ENCODE measurements around the gene SP3.

The SP3 gene

DNA sequence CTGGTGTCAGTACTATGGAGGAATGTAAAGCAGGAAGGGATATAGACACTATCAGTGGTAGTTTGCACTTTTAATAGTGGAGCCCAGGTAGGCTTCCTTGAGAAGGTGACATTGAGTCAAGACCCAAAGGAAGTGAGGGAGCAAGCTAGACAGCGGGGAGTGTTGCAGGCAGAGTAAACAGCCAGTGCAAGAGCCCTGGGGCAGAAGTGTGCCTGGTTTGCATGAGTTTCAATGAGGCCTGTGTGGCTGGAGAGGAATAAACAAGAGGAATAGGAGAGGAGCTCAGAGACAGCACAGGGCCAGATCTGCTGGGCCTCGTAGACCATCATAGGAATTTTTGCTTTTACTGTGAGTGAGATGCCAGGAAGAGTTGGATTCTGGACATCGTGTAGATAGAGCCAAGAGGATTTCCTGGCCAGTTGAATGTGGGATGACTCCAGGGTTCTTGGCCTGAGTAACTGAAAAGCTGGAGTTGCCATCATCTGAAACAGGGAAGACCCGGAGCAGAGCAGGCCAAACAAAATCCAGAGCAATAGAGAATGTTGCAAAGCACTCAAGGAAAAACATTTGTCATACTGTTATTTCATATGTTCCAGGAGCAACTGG is 102.5 kb downstream of the SP3 start:
- no peak for DNase-seq (ENCODE audit: low spot score)
- in situ Hi-C loops (cut with MboI; ENCODE audit: low sequenced_read_pairs, unreplicated experiment): no loop called here
- TF ChIP-seq, protein P1, sequence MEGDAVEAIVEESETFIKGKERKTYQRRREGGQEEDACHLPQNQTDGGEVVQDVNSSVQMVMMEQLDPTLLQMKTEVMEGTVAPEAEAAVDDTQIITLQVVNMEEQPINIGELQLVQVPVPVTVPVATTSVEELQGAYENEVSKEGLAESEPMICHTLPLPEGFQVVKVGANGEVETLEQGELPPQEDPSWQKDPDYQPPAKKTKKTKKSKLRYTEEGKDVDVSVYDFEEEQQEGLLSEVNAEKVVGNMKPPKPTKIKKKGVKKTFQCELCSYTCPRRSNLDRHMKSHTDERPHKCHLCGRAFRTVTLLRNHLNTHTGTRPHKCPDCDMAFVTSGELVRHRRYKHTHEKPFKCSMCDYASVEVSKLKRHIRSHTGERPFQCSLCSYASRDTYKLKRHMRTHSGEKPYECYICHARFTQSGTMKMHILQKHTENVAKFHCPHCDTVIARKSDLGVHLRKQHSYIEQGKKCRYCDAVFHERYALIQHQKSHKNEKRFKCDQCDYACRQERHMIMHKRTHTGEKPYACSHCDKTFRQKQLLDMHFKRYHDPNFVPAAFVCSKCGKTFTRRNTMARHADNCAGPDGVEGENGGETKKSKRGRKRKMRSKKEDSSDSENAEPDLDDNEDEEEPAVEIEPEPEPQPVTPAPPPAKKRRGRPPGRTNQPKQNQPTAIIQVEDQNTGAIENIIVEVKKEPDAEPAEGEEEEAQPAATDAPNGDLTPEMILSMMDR (IDR thresholded peaks at IDR 0.05; ENCODE audit: borderline replicate concordance, control extremely low read depth, extremely low read depth, insufficient read depth, missing control alignments): no peak

DNA sequence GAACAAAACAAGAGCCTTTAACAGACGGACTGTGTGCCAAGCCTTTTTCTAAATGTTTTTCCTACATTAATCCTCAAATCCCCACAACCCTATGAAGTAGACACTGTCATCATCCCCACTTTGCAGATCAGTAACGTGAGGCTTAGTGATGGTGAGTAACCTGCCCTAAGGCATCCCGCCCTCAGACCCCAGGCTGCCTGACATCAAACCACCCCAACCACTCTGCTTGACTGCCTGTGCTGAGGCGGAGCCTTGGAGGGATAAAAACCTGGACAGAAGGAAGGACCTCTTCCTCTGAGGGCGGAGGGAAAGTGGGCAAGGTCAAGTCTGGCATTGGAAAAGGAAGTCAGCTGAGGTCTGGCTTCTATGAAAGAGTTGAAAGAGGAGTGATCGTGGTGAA is 104.6 kb downstream of the SP3 start:
- TF ChIP-seq, protein P1 (IDR thresholded peaks at IDR 0.05; ENCODE audit: borderline replicate concordance, control extremely low read depth, extremely low read depth, insufficient read depth, missing control alignments): no peak
- in situ Hi-C loops (cut with MboI; ENCODE audit: low sequenced_read_pairs, unreplicated experiment): no loop called here
- DNase-seq (ENCODE audit: low spot score): no peak

DNA sequence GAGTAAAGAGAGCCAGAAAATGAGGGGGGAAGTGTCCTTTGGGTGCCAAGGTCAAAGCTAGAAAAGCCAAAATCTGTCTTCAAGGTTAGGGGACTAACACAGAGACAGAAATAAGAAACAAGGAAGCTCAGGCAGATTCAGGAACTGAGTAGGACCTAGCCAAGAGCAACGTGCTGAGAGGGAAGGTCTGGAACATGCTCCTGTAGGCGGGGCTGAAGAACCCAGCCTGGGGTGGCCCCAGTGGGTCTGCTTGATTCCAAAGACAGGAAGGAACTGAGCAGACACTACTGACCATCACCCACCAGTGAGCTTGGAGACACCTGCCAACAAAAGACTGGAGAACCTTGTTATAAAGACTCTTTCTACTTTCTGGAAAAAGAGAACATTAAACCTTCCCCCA is 105.1 kb downstream of the SP3 start:
- no peak for DNase-seq (ENCODE audit: low spot score)
- TF ChIP-seq, protein P1 (IDR thresholded peaks at IDR 0.05; ENCODE audit: borderline replicate concordance, control extremely low read depth, extremely low read depth, insufficient read depth, missing control alignments): no peak
- in situ Hi-C loops (cut with MboI; ENCODE audit: low sequenced_read_pairs, unreplicated experiment): no loop called here

DNA sequence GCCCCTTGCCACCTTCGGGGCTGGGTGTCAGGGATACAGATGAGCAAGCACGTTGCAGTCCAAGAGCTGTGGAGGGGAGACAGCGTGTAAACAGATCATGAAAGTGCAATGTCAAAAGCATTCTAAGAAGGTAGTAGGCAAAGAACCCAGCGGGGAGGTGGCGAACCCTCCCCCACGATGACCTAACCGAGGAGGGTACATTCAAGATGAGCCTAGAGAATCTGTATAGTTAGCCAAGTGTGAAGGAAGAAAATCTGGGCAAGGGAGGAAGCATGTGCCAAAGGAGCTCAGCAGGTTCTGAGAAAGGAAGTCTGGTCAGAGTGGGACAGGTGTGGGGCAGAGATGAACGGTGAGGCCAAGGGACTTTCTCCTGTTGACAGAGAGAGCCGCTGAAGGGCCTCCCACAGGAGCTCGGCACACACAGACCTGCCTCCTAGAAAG is 106.9 kb downstream of the SP3 start:
- in situ Hi-C loops (cut with MboI; ENCODE audit: low sequenced_read_pairs, unreplicated experiment): no loop called here
- peak; percentile 42 for DNase-seq (ENCODE audit: low spot score)
- TF ChIP-seq, protein P1 (IDR thresholded peaks at IDR 0.05; ENCODE audit: borderline replicate concordance, control extremely low read depth, extremely low read depth, insufficient read depth, missing control alignments): no peak
